GM18909 (cell line): ENCODE results near the gene MUC20.
"Not testable (repeated sequence)": the region's sequence is repeated elsewhere in the genome, so short reads cannot be mapped to it uniquely, and the experiment has no call there.

Experiments used
- ATAC-seq: cut with Tn5 transposase; IDR thresholded peaks from one replicate; pipeline ENCODE4 v1.9.1; 2021; ENCODE audit warnings: mild to moderate bottlenecking; ENCODE audit not compliant: unreplicated experiment, poor library complexity

The MUC20 gene

DNA sequence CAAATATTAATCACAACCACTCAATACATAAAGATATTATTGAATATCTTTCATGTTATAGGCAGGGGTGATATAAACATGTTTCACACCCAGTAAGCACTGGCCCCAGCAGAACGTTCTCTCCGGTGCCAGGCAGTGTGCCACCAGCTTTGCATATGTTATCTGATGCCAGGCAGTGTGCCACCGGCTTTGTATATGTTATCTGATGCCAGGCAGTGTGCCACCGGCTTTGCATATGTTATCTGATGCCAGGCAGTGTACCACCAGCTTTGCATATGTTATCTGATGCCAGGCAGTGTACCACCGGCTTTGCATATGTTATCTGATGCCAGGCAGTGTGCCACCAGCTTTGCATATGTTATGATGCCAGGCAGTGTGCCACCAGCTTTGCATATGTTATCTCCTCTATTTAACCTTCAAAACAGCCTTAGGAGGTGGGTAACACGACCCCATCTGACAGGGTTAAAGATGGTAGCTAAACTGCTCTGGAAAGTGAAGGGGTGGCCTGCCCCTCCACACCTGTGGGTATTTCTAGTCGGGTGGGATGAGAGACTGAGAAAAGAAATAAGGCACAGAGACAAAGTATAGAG is 6.9 kb downstream of the MUC20 start:
- ATAC-seq = no peak

DNA sequence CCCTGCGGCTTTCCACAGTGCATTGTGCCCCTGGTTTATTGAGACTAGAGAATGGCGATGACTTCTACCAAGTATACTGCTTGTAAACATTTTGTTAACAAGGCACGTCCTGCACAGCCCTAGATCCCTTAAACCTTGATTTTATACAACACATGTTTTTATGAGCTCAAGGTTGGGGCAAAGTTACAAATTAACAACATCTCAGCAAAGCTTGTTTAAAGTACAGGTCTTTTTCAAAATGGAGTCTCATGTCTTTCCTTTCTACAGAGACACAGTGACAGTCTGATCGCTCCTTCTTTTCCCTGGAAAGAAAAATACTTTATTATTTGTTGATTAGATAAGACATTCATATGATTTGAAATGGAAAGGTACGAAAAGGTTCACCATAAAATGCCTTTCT is 8.0 kb downstream of the MUC20 start:
- not testable (repeated sequence) for ATAC-seq

DNA sequence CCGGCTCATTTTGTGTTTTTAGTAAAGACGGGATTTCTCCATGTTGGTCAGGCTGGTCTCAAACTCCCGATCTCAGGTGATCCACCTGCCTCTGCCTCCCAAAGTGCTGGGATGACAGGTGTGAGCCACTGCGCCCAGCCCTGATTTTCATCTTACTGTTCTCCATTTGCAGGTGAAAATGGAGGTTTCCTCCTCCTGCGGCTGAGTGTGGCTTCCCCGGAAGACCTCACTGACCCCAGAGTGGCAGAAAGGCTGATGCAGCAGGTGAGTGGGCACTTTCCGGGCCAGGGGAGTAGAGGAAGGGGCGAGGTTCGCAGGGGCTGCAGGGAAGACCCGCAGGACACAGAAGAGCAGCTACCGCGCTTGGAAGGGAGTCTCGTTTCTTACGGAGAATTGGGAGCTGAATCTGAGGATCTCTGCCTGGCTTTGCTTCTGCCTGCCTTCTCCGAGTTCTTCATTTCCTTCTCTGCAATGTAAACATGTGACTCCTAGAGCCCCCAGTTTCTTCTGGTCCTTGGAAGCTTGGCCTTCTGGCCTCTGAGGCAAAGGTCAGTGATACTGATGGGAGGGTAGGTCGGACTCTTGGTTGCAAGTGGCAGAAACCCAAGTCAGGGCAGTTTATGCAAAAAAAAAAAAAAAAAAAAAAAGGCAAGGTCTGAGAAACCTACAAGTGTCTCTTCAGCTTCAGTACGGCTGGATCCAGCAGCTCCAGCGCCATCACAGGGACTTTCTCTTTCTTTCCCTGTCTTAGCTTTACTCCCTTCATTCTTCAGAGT is 8.9 kb downstream of the MUC20 start:
- ATAC-seq = no peak

DNA sequence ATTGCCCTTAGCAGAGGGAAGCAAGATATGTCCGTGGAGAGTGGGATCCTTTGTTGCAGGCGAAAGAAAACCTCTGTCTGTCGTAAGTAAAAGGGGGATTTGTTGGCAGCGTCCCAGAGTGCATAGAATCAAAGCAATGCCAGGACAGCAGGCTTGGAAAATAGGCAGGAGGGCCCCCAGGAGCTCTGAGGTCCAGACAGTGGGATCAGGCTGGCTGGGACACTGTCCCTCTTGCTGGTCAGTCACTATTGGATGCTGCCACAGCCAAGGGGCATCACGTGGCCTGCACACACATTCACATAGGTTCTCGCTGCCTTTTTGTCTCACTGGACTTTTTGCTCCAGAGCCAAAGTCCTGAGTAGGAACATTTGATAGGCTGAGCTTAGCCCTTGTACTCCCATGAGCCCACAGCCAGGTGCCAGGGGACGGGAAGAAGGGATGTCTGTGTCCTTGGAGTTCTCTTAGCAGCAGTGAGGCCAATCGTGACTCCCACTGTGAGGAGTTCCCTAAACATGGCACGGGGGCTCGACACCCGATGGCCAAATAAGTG is 10.7 kb downstream of the MUC20 start:
- ATAC-seq = no peak

DNA sequence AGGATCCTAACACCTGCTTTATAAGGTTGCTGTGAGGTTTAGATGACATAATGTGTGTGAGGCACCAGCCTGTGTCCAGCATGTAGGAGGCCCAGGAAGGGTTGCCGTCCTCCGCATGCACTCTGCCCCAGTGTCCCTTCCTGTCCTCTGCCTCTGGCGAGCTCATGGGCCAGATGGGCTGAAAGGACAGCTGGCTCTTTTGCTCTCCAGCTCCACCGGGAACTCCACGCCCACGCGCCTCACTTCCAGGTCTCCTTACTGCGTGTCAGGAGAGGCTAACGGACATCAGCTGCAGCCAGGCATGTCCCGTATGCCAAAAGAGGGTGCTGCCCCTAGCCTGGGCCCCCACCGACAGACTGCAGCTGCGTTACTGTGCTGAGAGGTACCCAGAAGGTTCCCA is 12.2 kb downstream of the MUC20 start:
- ATAC-seq = no peak

DNA sequence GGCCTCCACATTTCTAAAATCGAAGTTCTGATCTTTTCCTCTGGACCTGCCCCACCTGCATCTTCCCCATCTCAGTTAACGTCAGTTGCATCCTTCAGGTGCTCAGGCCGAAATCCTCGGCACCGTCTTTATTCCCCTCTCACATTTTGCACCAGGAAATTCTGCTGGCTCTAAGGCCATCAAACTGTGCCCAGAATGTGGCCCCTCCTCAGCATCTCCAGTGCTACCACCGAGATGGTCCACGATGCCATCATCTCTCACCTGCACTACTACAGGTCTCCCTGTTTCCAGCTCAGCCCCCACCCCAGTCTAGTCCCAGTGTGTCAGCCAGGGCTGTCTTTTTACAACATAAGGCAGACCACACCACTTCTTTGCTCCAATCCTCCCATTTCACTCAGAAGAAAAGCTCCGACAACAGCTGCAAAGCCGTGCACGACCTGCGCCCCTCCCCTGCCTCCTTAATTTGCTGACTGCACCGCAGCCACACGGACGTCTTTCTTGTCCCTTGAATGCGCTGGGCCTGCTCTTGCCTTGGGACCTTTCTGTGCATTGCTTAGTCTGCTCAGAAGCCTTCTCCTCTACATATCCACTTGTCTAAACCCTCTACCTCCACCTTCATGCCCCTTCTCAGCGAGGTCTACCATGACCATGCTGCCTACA is 14.4 kb downstream of the MUC20 start:
- ATAC-seq = no peak

DNA sequence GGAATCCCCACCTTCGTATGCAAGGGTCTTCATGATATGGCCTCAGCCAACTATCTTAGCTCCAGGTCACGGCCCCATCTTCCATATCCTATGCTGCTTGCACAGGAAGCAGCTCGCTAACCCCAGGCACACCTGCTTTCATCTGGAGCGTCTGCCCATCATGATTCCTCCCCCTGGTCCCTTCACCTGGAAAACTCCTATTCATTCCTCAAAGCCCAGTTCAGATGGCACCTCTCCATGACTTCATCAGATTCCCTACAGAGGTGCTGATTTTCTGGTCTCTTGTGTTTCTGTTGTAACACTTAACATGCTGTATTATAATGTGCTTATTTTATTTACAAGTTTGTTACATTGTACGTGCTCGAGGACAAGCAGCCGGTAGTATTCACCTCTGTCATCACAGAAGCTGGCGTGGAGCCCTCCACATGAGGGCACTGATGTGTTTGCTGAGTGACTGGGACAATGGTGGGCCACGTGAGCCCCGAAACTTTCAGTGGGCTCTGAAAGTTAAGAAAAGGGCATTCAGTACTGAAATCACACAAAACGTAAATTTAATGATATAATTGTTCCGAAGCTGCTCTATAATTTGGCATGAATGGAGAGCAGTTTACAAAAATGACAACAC is 16.2 kb downstream of the MUC20 start:
- ATAC-seq = no peak

DNA sequence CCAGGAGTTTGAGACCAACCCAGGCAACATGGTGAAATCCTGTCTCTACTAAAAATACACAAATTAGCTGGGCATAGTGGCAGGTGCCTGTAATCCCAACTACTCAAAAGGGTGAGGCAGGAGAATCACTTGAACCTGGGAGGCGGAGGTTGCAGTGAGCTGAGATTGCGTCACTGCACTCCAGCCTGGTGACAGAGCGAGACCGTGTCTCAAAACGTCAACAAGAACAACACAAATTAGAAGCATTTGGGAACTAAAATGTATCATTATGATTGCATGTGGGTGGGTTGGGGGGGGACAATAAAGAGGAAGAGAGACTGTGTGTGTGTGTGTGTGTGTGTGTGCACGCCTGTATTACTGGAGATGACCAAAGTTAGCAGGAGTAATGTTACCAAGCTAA is 17.0 kb downstream of the MUC20 start:
- ATAC-seq = not testable (repeated sequence)

DNA sequence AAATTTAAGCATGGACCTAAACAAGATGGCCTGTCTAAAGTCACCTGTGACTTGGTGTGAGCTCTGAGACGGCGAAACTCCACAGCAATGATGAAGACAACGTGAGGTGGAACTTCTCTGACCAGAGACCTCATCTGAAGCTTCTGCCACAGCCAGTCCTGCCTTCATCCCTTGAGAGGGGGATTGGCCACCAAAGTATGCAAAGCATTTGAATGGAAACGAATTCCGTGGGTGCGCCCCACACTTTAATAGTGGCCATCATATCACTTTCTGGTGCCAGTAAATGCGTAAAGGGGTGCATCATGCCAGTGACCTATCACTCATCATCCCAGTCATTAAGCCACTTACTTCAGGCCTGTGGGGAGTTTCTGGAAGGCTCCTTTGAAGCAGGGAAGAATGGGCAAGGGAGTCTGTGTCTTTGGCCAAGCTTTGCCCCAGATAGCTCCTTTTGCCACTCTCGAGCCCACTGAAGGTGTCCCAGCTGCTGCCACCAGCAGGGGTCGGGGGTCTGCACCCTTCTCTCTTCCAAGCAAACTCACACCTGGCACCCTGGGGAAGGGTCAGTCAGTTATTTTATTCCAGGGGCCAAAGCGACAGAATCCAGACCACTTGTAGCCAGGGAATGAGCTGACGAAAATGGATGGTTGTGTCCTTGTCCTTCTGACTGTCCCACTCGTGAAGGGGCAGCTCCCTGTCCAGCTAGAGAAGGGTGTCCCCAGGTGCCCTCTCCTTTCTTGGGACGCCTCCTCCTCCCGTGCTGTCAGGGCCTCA is 17.7 kb downstream of the MUC20 start:
- ATAC-seq = no peak

DNA sequence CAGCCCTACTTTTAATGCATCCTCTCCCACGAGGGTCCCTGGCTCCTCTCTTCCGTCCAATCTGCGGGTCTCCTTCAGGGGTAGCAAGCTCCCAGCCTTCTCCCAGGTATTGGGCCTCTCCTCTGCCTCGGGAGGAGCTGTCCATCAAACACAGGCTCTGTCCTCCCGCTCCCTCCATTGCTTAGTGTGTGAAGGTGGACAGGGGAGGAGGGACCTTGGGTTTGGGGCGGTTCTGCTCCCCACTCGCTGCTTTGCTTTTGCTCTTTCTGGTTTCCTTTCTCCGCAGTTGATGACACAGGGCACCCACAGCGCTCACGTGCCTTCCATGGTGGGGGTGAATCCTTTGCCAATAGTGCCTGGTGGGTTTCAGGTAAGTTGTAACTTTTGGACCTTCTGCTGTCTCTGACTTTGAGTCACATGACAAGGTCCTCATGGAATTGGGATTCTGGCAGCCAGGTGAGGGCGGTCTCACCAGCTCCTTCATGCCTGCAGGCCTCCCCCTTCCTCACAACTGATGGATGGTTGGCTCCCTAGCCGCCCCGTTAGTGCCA is 18.9 kb downstream of the MUC20 start:
- ATAC-seq = no peak

DNA sequence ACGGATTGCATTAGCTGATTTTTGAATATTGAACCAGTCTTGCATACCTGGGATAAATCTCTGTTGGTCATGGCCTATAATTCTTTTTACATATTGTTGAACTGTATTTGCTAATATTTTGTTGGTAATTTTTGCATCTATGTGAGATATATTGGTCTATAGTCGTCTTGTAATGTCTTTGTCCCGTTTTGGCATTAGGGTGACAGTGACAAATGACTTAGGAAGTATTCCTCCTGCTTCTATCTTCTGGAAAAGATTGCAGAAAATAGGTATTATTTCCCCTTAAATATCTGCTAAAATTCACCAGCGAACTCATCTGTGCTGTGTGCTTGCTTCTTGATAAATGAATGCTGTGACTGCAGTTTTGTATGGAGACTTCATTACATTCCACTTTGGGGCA is 23.7 kb downstream of the MUC20 start:
- no peak for ATAC-seq

DNA sequence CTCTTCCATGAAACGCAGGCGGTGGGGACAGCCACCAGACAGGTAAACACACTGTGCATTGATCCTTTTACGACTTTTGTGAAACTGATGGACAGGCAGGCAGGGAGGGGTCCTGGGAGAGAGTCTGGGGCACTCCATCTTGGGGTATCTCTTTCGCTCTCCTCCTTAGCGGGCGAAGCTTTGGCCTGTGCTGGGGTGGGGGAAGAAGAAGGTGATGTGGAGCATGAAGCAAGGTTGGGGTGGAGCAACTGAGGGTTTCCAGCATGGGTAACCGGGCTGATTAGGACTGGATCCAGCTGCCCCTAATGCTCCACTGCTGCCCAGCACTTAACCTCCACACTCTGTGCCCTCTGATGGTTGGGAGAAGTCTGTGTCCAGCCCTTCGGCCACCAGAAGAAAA is 25.6 kb downstream of the MUC20 start:
- no peak for ATAC-seq

DNA sequence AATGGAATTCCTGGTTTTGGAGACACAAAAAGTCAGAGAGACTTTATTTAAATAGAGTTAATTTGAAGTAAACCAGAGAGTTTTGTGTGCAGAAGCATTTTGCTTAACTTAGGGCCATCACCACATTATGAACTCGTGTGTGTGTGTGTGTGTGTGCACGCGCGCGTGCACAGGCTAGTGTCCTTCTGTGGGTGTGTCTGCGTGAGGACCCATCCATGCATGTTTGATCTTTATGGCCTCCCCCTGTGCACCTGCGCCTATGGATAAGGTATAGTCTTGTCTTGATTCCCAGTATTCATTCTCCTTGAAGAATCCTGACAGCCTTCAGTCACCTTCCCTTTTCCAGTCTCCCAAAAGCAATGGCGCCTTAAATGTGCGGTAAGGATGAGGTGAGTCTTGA is 26.0 kb downstream of the MUC20 start:
- no peak for ATAC-seq

DNA sequence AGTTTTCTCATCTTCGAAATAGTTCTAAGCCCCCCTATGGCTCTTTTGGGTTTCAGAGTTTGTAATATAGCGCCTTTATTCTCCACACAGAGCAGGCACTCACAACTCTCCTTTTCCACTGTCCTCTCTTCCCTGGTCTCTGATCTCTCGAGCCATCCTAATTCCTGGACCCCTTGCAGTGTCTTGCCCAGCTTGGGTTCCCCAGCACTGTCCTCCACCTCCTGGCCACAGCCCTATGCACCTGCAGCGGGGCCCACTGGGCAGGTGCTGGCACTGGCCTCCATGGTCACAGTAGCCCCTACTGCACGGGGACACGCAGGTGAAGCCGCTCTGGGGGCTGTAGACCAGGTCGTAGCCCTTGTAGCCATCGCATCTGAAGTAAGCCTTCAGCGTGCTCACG is 27.9 kb downstream of the MUC20 start:
- ATAC-seq = no peak

DNA sequence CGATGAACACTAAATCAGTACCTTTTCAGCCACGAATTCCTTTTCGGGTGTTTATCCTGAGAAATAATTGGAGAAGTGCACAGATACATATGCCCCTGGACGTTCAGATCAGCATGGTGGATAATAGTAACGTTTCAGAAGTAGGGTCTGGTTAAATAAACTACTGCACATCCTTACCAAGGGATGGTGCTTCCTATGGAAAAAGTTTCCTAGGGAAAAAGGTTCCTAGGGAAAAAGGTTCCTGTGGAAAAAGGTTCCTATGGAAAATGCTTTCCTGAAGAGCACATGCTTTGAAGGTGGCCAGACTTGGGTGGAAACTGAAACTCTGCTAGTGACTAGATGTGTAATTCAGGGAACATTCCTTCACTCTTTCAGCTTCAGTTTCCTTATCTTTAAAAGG is 28.3 kb downstream of the MUC20 start:
- not testable (repeated sequence) for ATAC-seq

DNA sequence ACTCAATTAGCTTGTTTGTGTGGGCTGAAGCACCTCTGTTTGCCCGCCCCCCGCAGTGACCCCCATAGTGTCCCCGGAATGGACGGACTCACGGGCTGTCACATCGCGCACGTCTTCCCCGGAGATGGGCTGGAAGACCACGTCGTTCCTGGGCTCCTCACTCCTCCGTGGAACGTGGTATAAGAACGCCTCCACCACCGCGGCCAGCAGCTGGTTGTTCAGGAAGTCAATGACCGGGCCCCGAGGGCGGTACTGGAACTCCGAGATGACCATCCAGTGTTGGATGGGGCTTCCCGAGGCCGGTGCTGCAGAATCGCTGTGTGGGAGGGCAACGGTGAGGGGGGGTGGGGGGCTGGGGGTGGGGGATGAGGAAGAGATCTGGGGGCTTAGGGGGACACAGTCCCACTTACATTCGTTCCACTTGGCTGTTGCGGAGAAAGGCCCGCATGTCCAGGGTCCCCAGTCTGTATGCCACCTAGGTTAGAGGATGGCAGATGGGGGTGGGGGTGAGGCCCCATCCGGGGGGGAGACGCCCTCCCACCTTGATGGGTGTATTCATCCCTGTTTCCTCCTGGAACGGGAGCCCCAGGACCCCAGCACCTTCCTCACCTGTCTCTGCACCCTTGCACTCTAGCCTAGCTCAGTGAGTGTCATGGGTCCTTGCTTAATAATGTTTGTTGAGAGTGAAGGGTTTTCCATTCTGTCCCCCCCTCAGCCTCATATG is 30.2 kb downstream of the MUC20 start:
- ATAC-seq = no peak

DNA sequence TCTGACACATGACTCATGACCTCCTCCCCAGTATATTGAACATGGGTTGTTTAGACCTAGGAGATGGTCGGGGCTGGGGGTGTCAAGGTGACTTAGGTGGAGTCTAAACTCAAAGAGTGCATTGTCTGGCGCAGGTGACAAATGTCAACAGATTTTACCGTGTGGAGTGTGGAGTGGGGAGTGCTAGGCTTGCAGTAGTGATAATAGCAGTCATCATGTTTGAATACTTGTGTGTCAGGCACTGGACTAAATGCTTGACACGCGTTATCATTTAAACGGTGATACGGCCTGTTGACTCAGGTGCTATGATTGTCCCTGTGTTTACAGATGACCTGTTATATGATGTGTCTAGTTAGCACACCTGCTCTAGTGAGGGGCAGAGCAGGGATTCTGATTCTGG is 30.8 kb downstream of the MUC20 start:
- no peak for ATAC-seq

DNA sequence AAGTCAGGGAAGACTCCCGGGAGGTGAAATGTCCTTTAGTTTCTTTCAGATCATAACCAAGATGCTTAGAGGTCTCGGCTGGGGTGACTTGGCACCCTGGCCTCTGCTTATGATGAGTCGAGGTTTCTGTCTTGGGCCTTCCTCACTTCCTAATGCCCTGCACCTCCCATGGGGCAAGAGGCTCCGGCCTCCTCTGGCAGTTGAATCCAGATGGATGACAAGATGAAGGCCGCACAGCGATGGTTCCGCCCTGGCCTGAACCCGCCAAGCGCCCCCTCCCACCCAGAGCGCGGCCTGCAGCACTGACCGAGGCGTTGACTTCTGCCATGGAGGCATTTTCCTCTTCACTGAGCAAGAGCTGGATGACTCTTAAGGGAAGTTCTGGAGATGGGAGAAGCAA is 31.3 kb downstream of the MUC20 start:
- no peak for ATAC-seq

DNA sequence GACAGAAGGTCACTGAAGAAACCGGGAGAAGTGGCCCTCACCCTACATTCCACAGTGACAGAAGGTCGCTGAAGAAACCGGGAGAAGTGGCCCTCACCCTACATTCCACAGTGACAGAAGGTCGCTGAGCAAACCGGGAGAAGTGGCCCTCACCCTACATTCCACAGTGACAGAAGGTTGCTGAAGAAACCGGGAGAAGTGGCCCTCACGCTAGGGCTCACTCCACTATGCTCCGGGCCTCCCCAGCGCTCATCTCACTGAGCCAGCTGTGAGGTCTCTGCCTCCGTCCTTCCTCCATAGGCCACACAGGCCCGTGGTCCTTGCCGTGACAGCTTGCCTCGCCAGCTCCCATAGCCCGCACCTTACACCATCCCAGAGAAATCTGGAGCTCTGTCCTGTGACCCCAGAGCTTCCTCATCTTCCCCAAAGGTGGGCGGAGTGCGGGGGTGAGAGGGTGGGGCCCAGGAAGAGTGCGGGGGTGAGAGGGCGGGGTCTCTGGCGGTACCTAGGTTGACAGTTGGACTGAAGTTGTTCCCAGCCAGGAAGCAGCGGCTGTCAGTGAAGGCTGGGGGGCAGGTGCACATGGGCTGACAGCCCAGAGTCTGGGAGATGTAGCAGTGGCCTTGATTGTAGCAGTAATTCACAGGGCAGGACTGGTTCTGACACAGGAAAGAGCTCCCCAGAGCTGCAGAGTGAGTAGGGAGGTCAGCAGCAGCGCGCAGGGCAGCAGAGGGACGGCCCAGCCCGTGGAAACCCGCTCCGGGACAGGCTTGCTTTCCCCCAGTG is 32.0 kb downstream of the MUC20 start:
- no peak for ATAC-seq
